K562 (cell line): Measurements from ENCODE around the gene RHOV. TPM values are rescaled to one million over a fixed set of nuclear protein-coding genes. Genes with fewer than 3 reads are reported as not detected.

Source experiments
- ATAC-seq: fragments of 200-7000 bp; cut with Tn5 transposase; 3 replicates; pipeline ENCODE4 v1.9.1; 2020; ENCODE audit warnings: moderate library complexity
- BruUV-seq: library from RNA; stranded (reverse); fragments of 400-500 nt; replicated peaks from 2 replicates; lab custom pipeline; 2021; lab: Mats Ljungman, UMichigan
- CTCF ChIA-PET: fragments of 300-600 bp; formaldehyde crosslinking; extraction: SDS; loops from one replicate; lab custom pipeline; 2021; ENCODE audit warnings: low intra/inter-chr PET ratio; lab: Yijun Ruan, JAX
- POLR2A ChIA-PET: fragments of 300-600, 350-650 bp; sonication (Branson Sonifier 250); formaldehyde crosslinking; extraction: SDS; loops from one replicate; lab custom pipeline; 2021; ENCODE audit warnings: antibody characterized with exemption, inconsistent platforms; lab: Yijun Ruan, JAX
- DNase-seq, 4 experiments: peaks; one replicate each; pipeline versions ENCODE4 v3.0.0 to v3.0.0-alpha.2; 2011 to 2018; ENCODE audit warnings: low spot score in 3 of 4, mixed read lengths in 3 of 4; ENCODE audit errors: extremely low read depth in 1 of 4
- FAIRE-seq: peaks from 2 replicates; lab custom pipeline; 2011; peaks lifted over from hg19 to GRCh38; lab: Jason Lieb, UNC
- H2AFZ ChIP-seq: 2 replicates; pipeline ENCODE4 v1.6.0; 2011; ENCODE audit warnings: low read depth, low read length, control low read depth, inconsistent platforms
- H3K27ac ChIP-seq: fragments of 200-600 bp; 3 replicates; pipeline ENCODE4 v1.8.0; 2011; ENCODE audit warnings: low read depth, mild to moderate bottlenecking, control low read depth, inconsistent platforms, low read length, moderate library complexity, mixed read lengths; ENCODE audit errors: extremely low read depth
- H3K27me3 ChIP-seq, 2 experiments: fragments of 300-600 bp in 1 of 2; 2 replicates in 1 of 2; 3 replicates in 1 of 2; pipeline versions ENCODE4 v1.6.0 to v1.8.0; 2011; ENCODE audit warnings: inconsistent platforms in 2 of 2, low read length in 2 of 2, mild to moderate bottlenecking in 1 of 2, mixed read lengths in 1 of 2, moderate library complexity in 1 of 2; ENCODE audit not compliant: control insufficient read depth in 2 of 2, insufficient read depth in 2 of 2
- H3K36me3 ChIP-seq: fragments of 300-600 bp; 3 replicates; pipeline ENCODE4 v1.8.0; 2011; ENCODE audit warnings: mild to moderate bottlenecking, low read length, inconsistent platforms; ENCODE audit not compliant: control insufficient read depth, insufficient read depth
- H3K4me1 ChIP-seq, 2 experiments: fragments of 200-600 bp in 1 of 2; replicated peaks in 1 of 2; 2 replicates in 1 of 2; 3 replicates in 1 of 2; pipeline versions ENCODE4 v1.5.1 to v1.8.0; 2011; ENCODE audit warnings: inconsistent platforms in 2 of 2, low read length in 2 of 2, mild to moderate bottlenecking in 1 of 2, mixed read lengths in 1 of 2, moderate library complexity in 1 of 2; ENCODE audit not compliant: control insufficient read depth in 2 of 2, insufficient read depth in 2 of 2
- H3K4me2 ChIP-seq: 2 replicates; pipeline ENCODE4 v1.6.1; 2011; ENCODE audit warnings: low read length, control low read depth, inconsistent platforms, mixed read lengths; ENCODE audit not compliant: insufficient read depth
- H3K4me3 ChIP-seq: fragments of 200-600 bp; sonication (generic), shearing (Covaris generic); 2 replicates; pipeline ENCODE4 v1.5.1; 2016; ENCODE audit warnings: control low read depth, inconsistent platforms
- H3K79me2 ChIP-seq: fragments of 200-600 bp; 3 replicates; pipeline ENCODE4 v1.8.0; 2011; ENCODE audit warnings: low read length, inconsistent platforms; ENCODE audit not compliant: control insufficient read depth, insufficient read depth
- H3K9ac ChIP-seq, 2 experiments: 2 replicates each; pipeline versions ENCODE4 v1.6.0 to v1.6.1; 2011; ENCODE audit warnings: low read depth in 2 of 2, low read length in 2 of 2, control low read depth in 1 of 2, inconsistent platforms in 1 of 2, mild to moderate bottlenecking in 1 of 2, mixed read lengths in 1 of 2; ENCODE audit not compliant: insufficient read depth in 1 of 2
- H3K9me1 ChIP-seq: one replicate; pipeline ENCODE4 v1.6.0; 2011; ENCODE audit warnings: inconsistent platforms, mild to moderate bottlenecking, low read length, moderate library complexity; ENCODE audit not compliant: control insufficient read depth, insufficient read depth
- H3K9me3 ChIP-seq: replicated peaks from 2 replicates; pipeline ENCODE4 v1.5.1; 2011; ENCODE audit warnings: low read depth, low read length, inconsistent platforms; ENCODE audit not compliant: control insufficient read depth, insufficient read depth
- H4K20me1 ChIP-seq: replicated peaks from 2 replicates; pipeline ENCODE4 v1.6.1; 2011; ENCODE audit warnings: low read length, inconsistent platforms, mixed read lengths; ENCODE audit not compliant: control insufficient read depth, insufficient read depth
- RBM14 ChIP-seq: fragments of 200-400 bp; formaldehyde crosslinking; IDR thresholded peaks from 2 replicates; pipeline ENCODE4 v1.6.1; 2018; ENCODE audit warnings: low read depth, mild to moderate bottlenecking, low read length, moderate library complexity, borderline replicate concordance; ENCODE audit not compliant: insufficient read depth
- REST ChIP-seq, 2 experiments: fragments of 450-650 bp; formaldehyde crosslinking in 1 of 2; IDR thresholded peaks; 2 replicates each; pipeline versions ENCODE4 v1.4.0 to v1.6.1; 2014 to 2020; ENCODE audit warnings: mild to moderate bottlenecking in 2 of 2, borderline replicate concordance in 1 of 2, low read depth in 1 of 2
- WGBS: fragments of 100-300 bp; shearing (Covaris generic); methylation state at CpG from one replicate; pipeline ENCODE4 v1.1.6; 2016; ENCODE audit warnings: low coverage, mixed read lengths; ENCODE audit not compliant: insufficient coverage; ENCODE audit errors: missing lambda C conversion rate; 5-methylcytosine and 5-hydroxymethylcytosine counted together
- in situ Hi-C: fragments of 300-500 bp; cut with MboI; formaldehyde crosslinking; loops from 4 replicates; pipeline ENCODE4 v1.15.0; 2018; ENCODE audit warnings: inconsistent platforms, mixed read lengths
- intact Hi-C: fragments of 100-400 bp; cut with micrococcal nuclease; formaldehyde crosslinking; loops from 2 replicates; pipeline ENCODE4 v1.14.2; 2022
- polyA plus RNA-seq, 8 experiments: library from polyadenylated mRNA; depleted of rRNA in 4 of 8; stranded (reverse) in 5 of 8; unstranded in 3 of 8; fragments of >200 nt; fragmentation: Nextera tagmentation in 2 of 8; fragmentation: Illumina TruSeq in 1 of 8; extraction: Ambion mirVana in 2 of 8; extraction: Trizol in 1 of 8; gene quantifications; 2 replicates each; pipeline versions ENCODE4 v1.2.1 to v1.2.3, GENCODE V29; 2011 to 2014; ENCODE audit warnings: inconsistent platforms in 1 of 8, missing spikeins in 1 of 8
- total RNA-seq, 7 experiments: library from RNA; depleted of rRNA in 6 of 7; stranded (reverse); fragments of >200 nt in 6 of 7; fragmentation: Illumina TruSeq in 2 of 7; extraction: Trizol in 2 of 7; gene quantifications; 2 replicates each; pipeline versions ENCODE4 v1.2.1 to v1.2.3, GENCODE V29; 2011 to 2021; ENCODE audit warnings: low replicate concordance in 1 of 7

The RHOV gene
- total and polyA plus RNA-seq, 9 of the 15 experiments (the other 6 are each of a cell fraction or from before 2014, with no cell fraction given), result 0.08 to 2.0 (median 1.1) TPM

GRCh38 chr15:40921949-40922607 is 48.0 kb upstream of the RHOV start:
- TF ChIP-seq RBM14, result no peak
- TF ChIP-seq REST (IDR thresholded peaks at IDR 0.05; ENCODE audit: borderline replicate concordance), result peak; percentile 56
- TF ChIP-seq REST (CRISPR knock-in tag; IDR thresholded peaks at IDR 0.05; ENCODE audit: low read depth), result no peak
- Histone ChIP-seq H3K9me3 (no peaks in the 10 kb centered on the region), H3K9ac (peak overlapping the region in 1 of 2 experiments; percentile 43; a peak in 1 of 4 replicates), H3K27ac (no peak overlapping the region), H3K4me2 (no peak overlapping the region), H3K4me1 (peaks cover under 1 to 36% of the 10 kb centered on the region in 2 experiments; a peak in 3 of 5 replicates), H3K79me2 (no peaks in the 10 kb centered on the region), H3K36me3 (no peaks in the 10 kb centered on the region), H2AFZ (no peak overlapping the region), H3K27me3 (peaks cover 0 to 9% of the 10 kb centered on the region in 2 experiments; a peak in 2 of 5 replicates), H3K9me1 (no peaks in the 10 kb centered on the region), H3K4me3 (no peak overlapping the region), H4K20me1 (0 out of 2 replicates have a peak, but pooled peaks cover under 1% of the 10 kb centered on the region)
- ATAC-seq (no peak), DNase-seq (no peak), FAIRE-seq (no peak)
- intact Hi-C loops, result no loop called here
- CTCF ChIA-PET, result no interaction called here
- in situ Hi-C loops, result no loop called here
- WGBS, result 37% methylated on average over 5 of the region's 5 CpGs
- POLR2A ChIA-PET, result interaction anchor here (0.6 to 1.3 kb wide), 5 partner anchors 13 to 407 kb away, joined by 3 to 4 read pairs (median 3); no protein-coding TSS in a partner anchor
- BruUV-seq, result no TSS peak
